BJ (cell line): Measurements from ENCODE around the gene TANGO2. TPM values are rescaled to one million over a fixed set of nuclear protein-coding genes. Genes with fewer than 3 reads are reported as not detected.

Experiments used
- CTCF ChIA-PET: fragments of 350-600 bp; formaldehyde crosslinking; extraction: SDS; loops from one replicate; lab custom pipeline; 2021; ENCODE audit warnings: antibody characterized with exemption, inconsistent platforms; lab: Yijun Ruan, JAX
- POLR2A ChIA-PET: fragments of 300-600 bp; sonication (Branson Sonifier 250); formaldehyde crosslinking; extraction: SDS; loops from one replicate; lab custom pipeline; 2021; ENCODE audit warnings: antibody characterized with exemption; lab: Charles Lee
- DNase-seq: peaks from one replicate; pipeline ENCODE4 v3.0.0-alpha.2; 2011; ENCODE audit warnings: low read depth
- H3K27me3 ChIP-seq: 2 replicates; pipeline ENCODE4 v1.6.0; 2011; ENCODE audit warnings: low read length; ENCODE audit not compliant: control insufficient read depth, insufficient read depth
- H3K36me3 ChIP-seq: 2 replicates; pipeline ENCODE4 v1.5.1; 2011; ENCODE audit warnings: low read length; ENCODE audit not compliant: control insufficient read depth, insufficient read depth
- H3K4me3 ChIP-seq: 2 replicates; pipeline ENCODE4 v1.5.1; 2011; ENCODE audit warnings: low read depth, mild to moderate bottlenecking, control low read depth, low read length
- CTCF ChIP-seq: IDR thresholded peaks from 2 replicates; pipeline ENCODE4 v1.5.1; 2011; ENCODE audit warnings: low read depth, mild to moderate bottlenecking, control low read depth, inconsistent platforms, low read length, moderate library complexity; ENCODE audit not compliant: insufficient read depth
- polyA plus RNA-seq: library from polyadenylated mRNA; depleted of rRNA; stranded (reverse); fragments of >200 nt; gene quantifications from 2 replicates; pipeline ENCODE4 v1.2.3, GENCODE V29; 2011

The TANGO2 gene
- polyA plus RNA-seq, 1 experiment = 51.7 TPM

GRCh38 chr22:20092477-20092854 lies 71.6 kb downstream of the TANGO2 start:
- ChIA-PET CTCF (interaction anchor here (0.7 kb wide), 1 partner anchor 27 kb away, joined by 3 read pairs; no protein-coding TSS in a partner anchor), POLR2A (no interaction called here)
- peaks cover 53% of the 10 kb centered on the region for H3K36me3 ChIP-seq
- TF ChIP-seq CTCF = no peak
- no peaks in the 10 kb centered on the region for H3K27me3 ChIP-seq
- no peak for DNase-seq
- no peak overlapping the region for H3K4me3 ChIP-seq

- Histone ChIP-seq H3K4me3 (no peak overlapping the region), H3K27me3 (no peaks in the 10 kb centered on the region), H3K36me3 (peaks cover 45% of the 10 kb centered on the region)
- POLR2A ChIA-PET = no interaction called here
- CTCF ChIA-PET = no interaction called here
- TF ChIP-seq CTCF = no peak
- DNase-seq = no peak
Observed at GRCh38 chr22:20093418-20094196, 72.7 kb downstream of the TANGO2 start.

GRCh38 chr22:20094197-20094807 lies 73.4 kb downstream of the TANGO2 start:
- peaks cover 50% of the 10 kb centered on the region for H3K36me3 ChIP-seq
- POLR2A ChIA-PET = no interaction called here
- no peak for TF ChIP-seq CTCF
- CTCF ChIA-PET = no interaction called here
- H3K4me3 ChIP-seq = no peak overlapping the region
- no peak for DNase-seq
- no peaks in the 10 kb centered on the region for H3K27me3 ChIP-seq

- no peak for DNase-seq
- H3K36me3 ChIP-seq = peaks cover 43% of the 10 kb centered on the region
- ChIA-PET POLR2A (no interaction called here), CTCF (no interaction called here)
- no peak overlapping the region for H3K4me3 ChIP-seq
- H3K27me3 ChIP-seq = no peaks in the 10 kb centered on the region
- TF ChIP-seq CTCF = no peak
Observed at GRCh38 chr22:20095521-20095920, 74.6 kb downstream of the TANGO2 start.

- no peaks in the 10 kb centered on the region for H3K27me3 ChIP-seq
- CTCF ChIA-PET = interaction anchor here (1.1 to 1.4 kb wide), 2 partner anchors 11 kb away, joined by 4 to 5 read pairs; no protein-coding TSS in a partner anchor
- no peak overlapping the region for H3K4me3 ChIP-seq
- POLR2A ChIA-PET = no interaction called here
- no peak for TF ChIP-seq CTCF
- DNase-seq = no peak
- H3K36me3 ChIP-seq = peaks cover 42% of the 10 kb centered on the region
Observed at GRCh38 chr22:20096574-20097420, 75.9 kb downstream of the TANGO2 start.
